NCI-H2107 treated with DMSO at 0.1 percent for 48 hours (cell line): ENCODE data around the gene LRRC37A2.
"Not testable (repeated sequence)": the region's sequence is repeated elsewhere in the genome, so short reads cannot be mapped to it uniquely, and the experiment has no call there.

Experiments used
- DNase-seq: peaks from one replicate; lab custom pipeline; 2025; ENCODE audit not compliant: unreplicated experiment; lab: John Stamatoyannopoulos, UW

Gene LRRC37A2

DNA sequence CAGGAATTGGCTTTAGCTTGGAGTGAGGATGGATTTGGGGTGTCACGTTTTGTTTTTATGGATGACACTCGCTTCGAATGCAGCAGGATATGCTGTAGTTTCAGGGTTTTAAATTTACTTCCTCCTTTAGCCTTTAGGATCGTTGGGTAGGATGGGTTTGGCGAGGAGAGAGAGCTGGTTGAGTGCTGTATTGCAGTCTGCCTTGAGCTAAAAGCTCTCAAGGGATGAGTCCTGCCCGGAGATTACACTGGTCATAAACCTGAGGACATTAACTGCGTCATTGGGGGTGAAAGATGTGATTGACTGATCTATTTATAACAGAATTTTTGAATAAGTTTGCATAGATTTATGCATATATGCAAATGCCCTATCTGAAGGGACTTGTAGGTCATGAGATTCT, 79.1 kb downstream of the LRRC37A2 start:
- not testable (repeated sequence) for DNase-seq

- DNase-seq = not testable (repeated sequence)
These were observed 86.2 kb downstream of the LRRC37A2 start for GRCh38 chr17:46598344-46598931.

DNA sequence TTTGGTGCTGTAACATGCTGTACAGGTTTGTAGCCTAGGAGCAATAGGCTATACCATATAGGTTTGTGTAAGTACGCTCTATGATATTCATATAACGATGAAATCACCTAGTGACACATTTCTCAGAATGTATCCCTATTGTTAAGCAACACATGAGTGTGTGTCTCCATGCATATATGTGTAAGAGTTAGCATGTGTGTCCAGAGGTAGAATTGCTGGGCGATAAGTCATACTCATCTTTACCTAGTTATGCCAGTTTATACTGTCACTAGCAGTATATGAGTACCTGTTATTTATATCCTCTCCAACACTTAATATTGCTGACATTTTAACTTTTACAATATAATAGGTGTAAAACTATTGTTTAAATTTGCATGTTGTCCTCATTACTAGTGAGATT, 88.5 kb downstream of the LRRC37A2 start:
- DNase-seq = not testable (repeated sequence)

DNA sequence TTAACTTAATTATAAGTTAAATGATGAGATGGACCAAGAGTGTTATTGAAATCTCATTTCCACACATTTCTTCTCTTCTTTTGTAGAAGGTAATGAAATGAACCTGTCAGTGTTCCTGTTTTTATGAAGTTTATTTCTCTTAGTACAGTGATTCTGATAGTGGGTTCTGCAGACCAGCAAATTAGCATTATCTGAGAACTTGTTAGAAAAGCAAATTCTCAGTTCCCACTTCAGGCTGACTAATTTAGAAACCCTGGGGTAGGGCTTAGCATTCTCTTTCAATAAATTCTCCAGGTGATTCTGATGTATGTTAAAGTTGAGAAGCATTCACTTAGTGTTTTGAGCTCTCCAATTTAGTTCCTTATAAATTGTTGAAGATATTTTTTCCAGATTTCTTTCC, 90.9 kb downstream of the LRRC37A2 start:
- DNase-seq = not testable (repeated sequence)
